Right lobe of liver (tissue), 4 donors: ENCODE results near the gene MUCL3.

Source experiments
- CTCF ChIP-seq, 4 donors: fragments of 200-600 bp in 3 of 4; fragments of 450-650 bp in 1 of 4; IDR thresholded peaks; one replicate each; pipeline versions ENCODE4 v1.5.1 to v1.8.0; 2016 to 2022; ENCODE audit warnings: antibody characterized with exemption in 4 of 4, mild to moderate bottlenecking in 2 of 4
- POLR2A ChIP-seq: fragments of 450-650 bp; IDR thresholded peaks from one replicate; pipeline ENCODE4 v1.6.1; 2017; ENCODE audit warnings: antibody characterized with exemption, mild to moderate bottlenecking
- donor health status: DM: no; HTN: no; CAD: no.
- donor health status: DM: no; HTN: no; CAD: no.
- donor health status: DM: no; HTN: yes; CAD: no.

DNA sequence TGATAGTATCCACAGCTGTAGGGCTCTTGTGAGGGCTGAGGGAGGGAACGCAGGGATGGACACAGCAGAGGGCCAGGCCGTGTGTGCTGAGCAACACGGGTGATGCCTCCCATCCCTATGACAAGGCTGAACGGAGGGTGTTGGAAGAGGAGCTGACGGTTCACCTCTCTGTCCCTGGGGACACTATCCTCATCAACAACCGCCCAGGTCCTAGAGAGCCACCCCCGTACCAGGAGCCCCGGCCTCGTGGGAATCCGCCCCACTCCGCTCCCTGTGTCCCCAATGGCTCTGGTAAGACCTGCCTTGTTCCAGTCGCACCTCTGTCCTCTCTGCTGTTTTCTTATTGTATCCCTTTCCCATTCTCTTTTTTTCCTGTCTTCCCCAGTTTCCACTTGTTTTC is 46.4 kb upstream of the MUCL3 start:
- TF ChIP-seq CTCF (IDR thresholded peaks at IDR 0.05) (no peak), POLR2A (no peak)
